ENCODE results near the gene ADARB1. TPM values are rescaled to one million over a fixed set of nuclear protein-coding genes. Genes with fewer than 3 reads are reported as not detected.

Gene ADARB1
- total RNA-seq, 1 experiment from 2014 or later = 15.8 TPM

DNA sequence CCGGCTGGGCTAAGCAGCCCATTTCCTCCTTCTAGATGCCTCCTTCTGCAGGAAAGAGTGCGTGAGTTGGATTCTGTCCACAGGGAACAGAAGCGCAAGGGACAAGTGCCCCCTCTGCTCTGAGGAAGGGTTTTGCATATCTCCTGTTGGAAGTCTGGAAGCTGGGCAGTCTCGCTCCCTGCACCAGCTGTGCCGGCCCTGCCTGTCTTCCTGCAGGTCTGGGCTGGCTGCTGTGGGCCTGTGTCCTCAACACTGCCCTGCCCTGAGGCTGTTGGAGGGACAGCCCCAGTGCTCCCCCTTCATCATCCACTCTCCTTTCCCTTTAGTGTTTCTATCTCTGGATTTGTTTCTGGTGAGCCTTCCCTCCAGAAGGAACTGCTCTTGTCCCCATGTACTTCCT, 21.8 kb downstream of the ADARB1 start:
- Histone ChIP-seq H3K4me1 (ENCODE audit: insufficient read depth, low read length) (no peaks in the 10 kb centered on the region), H3K79me2 (ENCODE audit: insufficient read depth, low read length) (no peaks in the 10 kb centered on the region), H2BK12ac (ENCODE audit: insufficient read length, low read depth, low read length) (no peak overlapping the region), H3K27ac (ENCODE audit: insufficient read length, low read depth, low read length) (no peak overlapping the region), H3K27me3 (ENCODE audit: insufficient read depth, low read length) (no peaks in the 10 kb centered on the region; the same call in 1 of the 2 replicates), H2BK20ac (ENCODE audit: low read depth, low read length, poor library complexity, severe bottlenecking) (no peak overlapping the region), H4K20me1 (ENCODE audit: control insufficient read depth, insufficient read depth, insufficient read length) (no peaks in the 10 kb centered on the region), H4K8ac (replicated peaks; ENCODE audit: insufficient read length, low read depth, low read length) (no peak overlapping the region), H2BK120ac (ENCODE audit: low read depth, low read length, poor library complexity, severe bottlenecking) (no peak overlapping the region), H3K4ac (ENCODE audit: low read depth, low read length) (no peak overlapping the region), H3K23ac (ENCODE audit: insufficient read length, low read depth, low read length) (no peak overlapping the region), H3T11ph (ENCODE audit: low read length) (no peak overlapping the region), H3K56ac (ENCODE audit: insufficient read length, low read depth, low read length) (no peak overlapping the region), H4K91ac (ENCODE audit: insufficient read length, low read depth, low read length) (no peak overlapping the region), H3K4me2 (ENCODE audit: insufficient read depth, insufficient read length, low read length) (no peak overlapping the region), H3K9me3 (ENCODE audit: control insufficient read depth, low read depth, low read length) (no peaks in the 10 kb centered on the region), H3K9ac (ENCODE audit: extremely low read depth, insufficient read length, low read length) (no peak overlapping the region), H3K79me1 (ENCODE audit: insufficient read depth, low read depth, low read length, poor library complexity, severe bottlenecking) (no peaks in the 10 kb centered on the region), H3K23me2 (ENCODE audit: insufficient read length, low read depth, low read length, poor library complexity, severe bottlenecking) (no peaks in the 10 kb centered on the region), H2BK5ac (ENCODE audit: insufficient read length, low read length) (no peak overlapping the region), H3K18ac (ENCODE audit: insufficient read length, low read depth, low read length) (no peak overlapping the region), H2AFZ (ENCODE audit: low read length) (no peak overlapping the region), H2BK15ac (ENCODE audit: low read depth, low read length) (no peak overlapping the region), H2AK5ac (ENCODE audit: insufficient read length, low read length) (no peak overlapping the region), H3K14ac (ENCODE audit: insufficient read depth, low read length) (0 out of 2 replicates have a peak overlapping the region, but pooled peaks have one; percentile 40), H4K5ac (ENCODE audit: insufficient read length, low read depth, low read length) (no peak overlapping the region)
- Mint-ChIP-seq H3K27ac (no peak overlapping the region; a peak in 1 of 7 replicates), H3K4me3 (no peak overlapping the region), H3K4me1 (peaks cover 0 to 11% of the 10 kb centered on the region in 2 experiments; a peak in 1 of 4 replicates), H3K36me3 (ENCODE audit: insufficient read depth in 1 of 3, low read depth in 3 of 3) (no peaks in the 10 kb centered on the region), H3K9me3 (no peaks in the 10 kb centered on the region), H3K27me3 (ENCODE audit: low read depth) (no peaks in the 10 kb centered on the region; the same call in none of the 2 replicates)
- DNase-seq = no peak
- no CpG with 5 or more reads among the region's 5 CpGs for WGBS (ENCODE audit: extremely low coverage, insufficient read length, low lambda C conversion rate)
- no peak for TF ChIP-seq CTCF (conservative IDR thresholded peaks at IDR 0.05)
